IMR-90 (cell line): ENCODE results near the gene ATG5. TPM values are rescaled to one million over a fixed set of nuclear protein-coding genes. Genes with fewer than 3 reads are reported as not detected.

Experiments
- ATAC-seq: fragments of 200-7000 bp; cut with Tn5 transposase; 2 replicates; pipeline ENCODE4 v1.9.1; 2020; ENCODE audit warnings: low read depth, mild to moderate bottlenecking, moderate library complexity
- BruUV-seq: library from RNA; stranded (reverse); fragments of 400-500 nt; replicated peaks from 2 replicates; lab custom pipeline; 2021; lab: Mats Ljungman, UMichigan
- CTCF ChIA-PET: fragments of 300-600 bp; formaldehyde crosslinking; extraction: SDS; loops from one replicate; lab custom pipeline; 2021; ENCODE audit warnings: antibody characterized with exemption; lab: Yijun Ruan, JAX
- POLR2A ChIA-PET: fragments of 300-600 bp; sonication (Branson Sonifier 250); formaldehyde crosslinking; loops from one replicate; lab custom pipeline; 2022; ENCODE audit warnings: antibody characterized with exemption; ENCODE audit not compliant: unreplicated experiment; lab: Charles Lee
- DNase-seq: peaks from one replicate; pipeline ENCODE4 v3.0.0; 2013
- H2AFZ ChIP-seq: replicated peaks from 2 replicates; pipeline ENCODE3; 2013; ENCODE audit warnings: low read length, mild to moderate bottlenecking; ENCODE audit not compliant: poor library complexity
- H2AK5ac ChIP-seq: 2 replicates; pipeline ENCODE4 v1.6.1; 2013; ENCODE audit warnings: low read depth, low read length, inconsistent platforms
- H2AK9ac ChIP-seq: replicated peaks from 2 replicates; pipeline ENCODE3; 2013; ENCODE audit warnings: mild to moderate bottlenecking, low read depth, low read length, moderate library complexity; ENCODE audit not compliant: poor library complexity
- H2BK120ac ChIP-seq: 2 replicates; pipeline ENCODE4 v1.6.1; 2013; ENCODE audit warnings: low read depth, low read length, inconsistent platforms
- H2BK15ac ChIP-seq: 3 replicates; pipeline ENCODE4 v1.6.1; 2013; ENCODE audit warnings: low read depth, low read length, inconsistent platforms
- H2BK20ac ChIP-seq: 2 replicates; pipeline ENCODE4 v1.6.1; 2013; ENCODE audit warnings: low read depth, mild to moderate bottlenecking, inconsistent platforms, low read length, moderate library complexity
- H2BK5ac ChIP-seq: 2 replicates; pipeline ENCODE4 v1.6.1; 2013; ENCODE audit warnings: mild to moderate bottlenecking, low read depth, low read length, inconsistent platforms; ENCODE audit not compliant: poor library complexity, severe bottlenecking
- H3K14ac ChIP-seq: replicated peaks from 2 replicates; pipeline ENCODE4 v1.6.1; 2013; ENCODE audit warnings: low read depth, low read length, inconsistent platforms
- H3K18ac ChIP-seq: 2 replicates; pipeline ENCODE4 v1.6.1; 2013; ENCODE audit warnings: low read depth, low read length, control low read depth
- H3K23ac ChIP-seq: 2 replicates; pipeline ENCODE4 v1.6.1; 2013; ENCODE audit warnings: low read depth, low read length, inconsistent platforms
- H3K27ac ChIP-seq: 2 replicates; pipeline ENCODE4 v1.5.1; 2013; ENCODE audit warnings: mild to moderate bottlenecking, control low read depth, low read length; ENCODE audit not compliant: insufficient read depth
- H3K27me3 ChIP-seq: 2 replicates; pipeline ENCODE4 v1.6.1; 2013; ENCODE audit warnings: low read length; ENCODE audit not compliant: control insufficient read depth, insufficient read depth
- H3K36me3 ChIP-seq: 2 replicates; pipeline ENCODE4 v1.6.1; 2013; ENCODE audit warnings: low read length, mixed read lengths; ENCODE audit not compliant: control insufficient read depth, insufficient read depth
- H3K4ac ChIP-seq: 2 replicates; pipeline ENCODE4 v1.6.1; 2013; ENCODE audit warnings: low read depth, low read length, inconsistent platforms
- H3K4me1 ChIP-seq: 2 replicates; pipeline ENCODE4 v1.6.1; 2013; ENCODE audit warnings: low read length, mixed read lengths; ENCODE audit not compliant: control insufficient read depth, insufficient read depth
- H3K4me2 ChIP-seq: 2 replicates; pipeline ENCODE4 v1.6.1; 2013; ENCODE audit warnings: low read depth, mild to moderate bottlenecking, control low read depth, low read length, moderate library complexity
- H3K4me3 ChIP-seq: 2 replicates; pipeline ENCODE4 v1.5.1; 2013; ENCODE audit warnings: low read depth, mild to moderate bottlenecking, control low read depth, low read length, moderate library complexity; ENCODE audit not compliant: insufficient read depth
- H3K56ac ChIP-seq: 2 replicates; pipeline ENCODE4 v1.6.1; 2013; ENCODE audit warnings: low read length, inconsistent platforms; ENCODE audit not compliant: insufficient read depth; ENCODE audit errors: extremely low read depth
- H3K79me1 ChIP-seq, 2 experiments: 2 replicates each; pipeline ENCODE4 v1.6.1; 2013; ENCODE audit warnings: low read length in 2 of 2, inconsistent platforms in 1 of 2, low read depth in 1 of 2
- H3K9ac ChIP-seq: 2 replicates; pipeline ENCODE4 v1.6.1; 2013; ENCODE audit warnings: low read depth, low read length, control low read depth
- H3K9me1 ChIP-seq: 2 replicates; pipeline ENCODE4 v1.6.1; 2013; ENCODE audit warnings: low read length, inconsistent platforms; ENCODE audit not compliant: insufficient read depth
- H3K9me3 ChIP-seq: 2 replicates; pipeline ENCODE4 v1.6.1; 2013; ENCODE audit warnings: low read length; ENCODE audit not compliant: control insufficient read depth, insufficient read depth
- H4K20me1 ChIP-seq: 2 replicates; pipeline ENCODE4 v1.6.1; 2013; ENCODE audit warnings: low read length, inconsistent platforms; ENCODE audit not compliant: insufficient read depth
- H4K5ac ChIP-seq: 2 replicates; pipeline ENCODE4 v1.6.1; 2013; ENCODE audit warnings: mild to moderate bottlenecking, low read depth, low read length, control low read depth
- H4K8ac ChIP-seq, 2 experiments: 2 replicates each; pipeline ENCODE4 v1.6.1; 2013; ENCODE audit warnings: low read depth in 2 of 2, low read length in 2 of 2, control low read depth in 1 of 2, inconsistent platforms in 1 of 2
- H4K91ac ChIP-seq: 2 replicates; pipeline ENCODE4 v1.6.1; 2013; ENCODE audit warnings: low read depth, low read length, inconsistent platforms; ENCODE audit not compliant: insufficient read depth
- CEBPB ChIP-seq: IDR thresholded peaks from 2 replicates; pipeline ENCODE4 v1.6.1; 2012; ENCODE audit warnings: low read depth, low read length, improper control_type of control experiment
- CTCF ChIP-seq: conservative IDR thresholded peaks from 2 replicates; pipeline ENCODE4 v1.5.1; 2012; ENCODE audit warnings: mild to moderate bottlenecking, low read depth, low read length, improper control_type of control experiment
- ELK1 ChIP-seq: fragments of 150-350 bp; IDR thresholded peaks from 2 replicates; pipeline ENCODE4 v1.6.1; 2016; ENCODE audit warnings: low read depth, mild to moderate bottlenecking, low read length, moderate library complexity, borderline replicate concordance
- FOS ChIP-seq: fragments of 150-350 bp; IDR thresholded peaks from 2 replicates; pipeline ENCODE4 v1.6.1; 2016; ENCODE audit warnings: low read depth, low read length
- MAFK ChIP-seq: IDR thresholded peaks from 2 replicates; pipeline ENCODE4 v1.6.1; 2012; ENCODE audit warnings: low read depth, low read length, improper control_type of control experiment
- MXI1 ChIP-seq: IDR thresholded peaks from 2 replicates; pipeline ENCODE4 v1.6.1; 2012; ENCODE audit warnings: low read depth, mild to moderate bottlenecking, low read length, moderate library complexity, borderline replicate concordance
- NFE2L2 ChIP-seq: fragments of 150-350 bp; IDR thresholded peaks from 2 replicates; pipeline ENCODE4 v1.6.1; 2016; ENCODE audit warnings: low read depth, mild to moderate bottlenecking, low read length
- POLR2A ChIP-seq: IDR thresholded peaks from 2 replicates; pipeline ENCODE4 v1.6.1; 2012; ENCODE audit warnings: mild to moderate bottlenecking, low read depth, low read length
- RAD21 ChIP-seq: IDR thresholded peaks from 2 replicates; pipeline ENCODE4 v1.6.1; 2012; ENCODE audit warnings: low read length, improper control_type of control experiment
- RCOR1 ChIP-seq: IDR thresholded peaks from 2 replicates; pipeline ENCODE4 v1.6.1; 2012; ENCODE audit warnings: mild to moderate bottlenecking, low read length, improper control_type of control experiment; ENCODE audit not compliant: insufficient replicate concordance
- RFX5 ChIP-seq: IDR thresholded peaks from 2 replicates; pipeline ENCODE4 v1.8.0; 2012; ENCODE audit warnings: low read depth, mild to moderate bottlenecking, low read length, moderate library complexity
- SMC3 ChIP-seq: fragments of 150-350 bp; IDR thresholded peaks from 2 replicates; pipeline ENCODE4 v1.6.1; 2016; ENCODE audit warnings: low read depth, mild to moderate bottlenecking, antibody characterized with exemption, low read length, moderate library complexity
- USF2 ChIP-seq: fragments of 150-350 bp; IDR thresholded peaks from 2 replicates; pipeline ENCODE4 v1.6.1; 2017; ENCODE audit warnings: mild to moderate bottlenecking, antibody characterized with exemption, low read length, low read depth
- WGBS, 2 experiments: methylation state at CpG; one replicate each; pipeline versions ENCODE4 v1.1.5 to v1.1.7; 2013; ENCODE audit warnings: missing lambda C conversion rate in 2 of 2; ENCODE audit not compliant: insufficient read length in 1 of 2; ENCODE audit errors: extremely low coverage in 2 of 2; 5-methylcytosine and 5-hydroxymethylcytosine counted together
- dilution Hi-C: fragments of 300-500 bp; cut with HindIII; formaldehyde crosslinking; loops from one replicate; pipeline ENCODE4 v1.14.3; 2018; ENCODE audit warnings: low sequenced_read_pairs; ENCODE audit not compliant: unreplicated experiment
- in situ Hi-C: fragments of 300-500 bp; cut with MboI; formaldehyde crosslinking; loops from 3 replicates; pipeline ENCODE4 v1.14.3; 2019; ENCODE audit warnings: low sequenced_read_pairs, inconsistent platforms, mixed read lengths
- intact Hi-C: fragments of 100-400 bp; cut with micrococcal nuclease; formaldehyde crosslinking; loops from 2 replicates; pipeline ENCODE4 v1.10.0; 2022
- polyA plus RNA-seq, 3 experiments: library from polyadenylated mRNA; depleted of rRNA; stranded (reverse); fragments of >200 nt; gene quantifications; 2 replicates each; pipeline ENCODE4 v1.2.3, GENCODE V29; 2012; ENCODE audit warnings: low replicate concordance in 1 of 3
- total RNA-seq: library from RNA; depleted of rRNA; stranded (reverse); fragments of >200 nt; gene quantifications from 2 replicates; pipeline ENCODE4 v1.2.3, GENCODE V29; 2012

Gene ATG5
- total and polyA plus RNA-seq, 2 of the 4 experiments (the other 2 are of a cell fraction): 13.5 to 28.0 TPM

GRCh38 chr6:106181664-106182418, 143.7 kb downstream of the ATG5 start (continued):
- no peak for TF ChIP-seq RCOR1
- TF ChIP-seq NFE2L2: 0 out of 2 replicates have a peak, but pooled peaks have one; percentile 9

GRCh38 chr6:106180208-106180607, 145.4 kb downstream of the ATG5 start:
- ATAC-seq: no peak
- TF ChIP-seq MAFK (no peak), NFE2L2 (no peak), MXI1 (no peak), RCOR1 (no peak), CEBPB (no peak), ELK1 (no peak), USF2 (no peak), SMC3 (no peak), POLR2A (no peak), RFX5 (no peak), CTCF (no peak), RAD21 (no peak), FOS (no peak)

More at GRCh38 chr6:106180208-106180607, 145.4 kb downstream of the ATG5 start:
- H3K4me1 ChIP-seq: peaks cover 8% of the 10 kb centered on the region
- H3K79me1 ChIP-seq: 0 out of 4 replicates have a peak, but pooled peaks cover 0 to 3% of the 10 kb centered on the region in 2 experiments
- no peak overlapping the region for H2BK120ac ChIP-seq
- H2BK15ac ChIP-seq: 0 out of 3 replicates have a peak overlapping the region, but pooled peaks have one; percentile 41
- H3K14ac ChIP-seq: peak overlapping the region; percentile 17; the same call in 1 of the 2 replicates
- no peak overlapping the region for H3K27ac ChIP-seq
- BruUV-seq: no TSS peak
- H2BK5ac ChIP-seq: no peak overlapping the region
- H3K23ac ChIP-seq: no peak overlapping the region
- H3K56ac ChIP-seq: no peak overlapping the region
- H4K91ac ChIP-seq: no peak overlapping the region
- no peak overlapping the region for H3K4me2 ChIP-seq
- no peaks in the 10 kb centered on the region for H3K9me3 ChIP-seq
- no peaks in the 10 kb centered on the region for H3K36me3 ChIP-seq
- H2AFZ ChIP-seq: no peak overlapping the region
- H2AK5ac ChIP-seq: no peak overlapping the region
- DNase-seq: no peak
- in situ Hi-C loops: no loop called here
- no peak overlapping the region for H3K4me3 ChIP-seq
- WGBS, 2 experiments: 100% methylated on average over 2 of the region's 4 CpGs; no CpG with 5 or more reads in 1 of the 2 experiments
- no peak overlapping the region for H2BK20ac ChIP-seq
- POLR2A ChIA-PET: no interaction called here
- no peak overlapping the region for H3K9ac ChIP-seq
- CTCF ChIA-PET: no interaction called here
- dilution Hi-C loops: no loop called here
- peaks cover 3% of the 10 kb centered on the region for H3K9me1 ChIP-seq
- no peak overlapping the region for H4K8ac ChIP-seq
- no peaks in the 10 kb centered on the region for H4K20me1 ChIP-seq
- no peak overlapping the region for H3K18ac ChIP-seq
- H2AK9ac ChIP-seq: no peak overlapping the region
- H3K4ac ChIP-seq: no peak overlapping the region
- intact Hi-C loops: no loop called here
- no peaks in the 10 kb centered on the region for H3K27me3 ChIP-seq
- no peak overlapping the region for H4K5ac ChIP-seq
